ENCODE results near the gene NOL9.

The NOL9 gene

GRCh38 chr1:6590046-6590445 is 35.7 kb upstream of the NOL9 start:
- in situ Hi-C loops (cut with MboI; ENCODE audit: low pct_unique_long_range_greater_than_20kb, low sequenced_read_pairs, unreplicated experiment): no loop called here
- TF ChIP-seq CTCF (IDR thresholded peaks at IDR 0.05; ENCODE audit: extremely low read depth, insufficient read depth, missing control alignments): no peak
- no peak for DNase-seq (ENCODE audit: low spot score)

- DNase-seq (ENCODE audit: low spot score): no peak
These were observed 34.7 kb upstream of the NOL9 start for GRCh38 chr1:6588893-6589520.

GRCh38 chr1:6588128-6588892 is 34.0 kb upstream of the NOL9 start:
- TF ChIP-seq CTCF (IDR thresholded peaks at IDR 0.05; ENCODE audit: extremely low read depth, insufficient read depth, missing control alignments): no peak
- in situ Hi-C loops (cut with MboI; ENCODE audit: low pct_unique_long_range_greater_than_20kb, low sequenced_read_pairs, unreplicated experiment): no loop called here

More at GRCh38 chr1:6588893-6589520, 34.7 kb upstream of the NOL9 start:
- in situ Hi-C loops (cut with MboI; ENCODE audit: low pct_unique_long_range_greater_than_20kb, low sequenced_read_pairs, unreplicated experiment): no loop called here
- TF ChIP-seq CTCF (IDR thresholded peaks at IDR 0.05; ENCODE audit: extremely low read depth, insufficient read depth, missing control alignments): no peak

GRCh38 chr1:6587261-6588005 is 33.1 kb upstream of the NOL9 start:
- in situ Hi-C loops (cut with MboI; ENCODE audit: low pct_unique_long_range_greater_than_20kb, low sequenced_read_pairs, unreplicated experiment): no loop called here
- no peak for DNase-seq (ENCODE audit: low spot score)
- no peak for TF ChIP-seq CTCF (IDR thresholded peaks at IDR 0.05; ENCODE audit: extremely low read depth, insufficient read depth, missing control alignments)

More at GRCh38 chr1:6588128-6588892, 34.0 kb upstream of the NOL9 start:
- no peak for DNase-seq (ENCODE audit: low spot score)

GRCh38 chr1:6586404-6586816 is 32.1 kb upstream of the NOL9 start:
- in situ Hi-C loops (cut with MboI; ENCODE audit: low pct_unique_long_range_greater_than_20kb, low sequenced_read_pairs, unreplicated experiment): no loop called here
- no peak for TF ChIP-seq CTCF (IDR thresholded peaks at IDR 0.05; ENCODE audit: extremely low read depth, insufficient read depth, missing control alignments)
- DNase-seq (ENCODE audit: low spot score): no peak

- no peak for DNase-seq (ENCODE audit: low spot score)
- in situ Hi-C loops (cut with MboI; ENCODE audit: low pct_unique_long_range_greater_than_20kb, low sequenced_read_pairs, unreplicated experiment): no loop called here
- no peak for TF ChIP-seq CTCF (IDR thresholded peaks at IDR 0.05; ENCODE audit: extremely low read depth, insufficient read depth, missing control alignments)
These were observed 31.5 kb upstream of the NOL9 start for GRCh38 chr1:6585841-6586240.

Data from GM13977 (cell line).